ENCODE results near the gene ADAMTSL2.

DNA sequence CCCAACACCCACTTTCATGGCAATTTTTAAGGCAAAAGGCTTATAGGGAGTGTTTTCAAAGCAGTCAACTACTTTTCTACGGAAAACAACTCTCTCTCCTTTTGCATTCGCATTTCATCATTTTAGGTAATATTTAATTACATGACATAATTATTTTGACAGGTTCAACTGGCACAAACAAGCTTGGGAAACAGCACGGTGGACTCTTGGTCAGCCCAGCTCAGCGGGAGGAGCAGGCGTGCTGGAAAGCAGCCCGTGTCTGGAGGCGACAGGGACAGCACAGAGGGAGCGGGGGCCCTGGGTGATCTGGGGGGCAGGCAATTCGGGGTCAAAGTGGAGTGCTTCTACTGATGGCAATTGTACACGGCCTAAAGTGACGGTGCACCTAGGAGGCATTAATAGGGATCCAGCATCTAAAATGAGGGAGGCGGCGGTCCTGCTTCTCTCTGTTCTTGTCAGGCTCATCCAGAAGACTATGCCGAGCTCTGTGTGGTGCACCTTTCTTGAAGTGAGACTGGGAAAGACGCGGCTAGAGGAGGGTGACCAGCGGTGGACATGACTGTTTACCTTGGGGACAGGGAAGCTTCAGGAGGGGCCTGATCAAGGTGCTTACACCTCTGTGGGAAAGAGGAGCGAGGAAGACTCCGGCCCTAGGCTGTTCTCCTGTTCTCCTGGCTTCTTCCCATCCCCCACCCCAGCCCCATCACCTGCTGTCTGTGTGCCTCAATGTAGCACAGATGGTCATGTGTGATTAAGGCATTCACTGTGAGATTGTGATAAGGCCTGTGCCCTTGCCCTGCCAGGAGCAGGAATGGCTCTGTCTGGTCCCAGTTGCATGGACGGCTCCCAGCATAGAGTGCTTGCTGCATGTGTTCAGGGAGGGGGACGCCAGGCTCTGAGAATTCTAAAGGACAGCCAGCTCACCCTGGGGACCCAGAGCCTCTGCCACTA lies 13.1 kb upstream of the ADAMTSL2 start:
- TF ChIP-seq, protein P1, sequence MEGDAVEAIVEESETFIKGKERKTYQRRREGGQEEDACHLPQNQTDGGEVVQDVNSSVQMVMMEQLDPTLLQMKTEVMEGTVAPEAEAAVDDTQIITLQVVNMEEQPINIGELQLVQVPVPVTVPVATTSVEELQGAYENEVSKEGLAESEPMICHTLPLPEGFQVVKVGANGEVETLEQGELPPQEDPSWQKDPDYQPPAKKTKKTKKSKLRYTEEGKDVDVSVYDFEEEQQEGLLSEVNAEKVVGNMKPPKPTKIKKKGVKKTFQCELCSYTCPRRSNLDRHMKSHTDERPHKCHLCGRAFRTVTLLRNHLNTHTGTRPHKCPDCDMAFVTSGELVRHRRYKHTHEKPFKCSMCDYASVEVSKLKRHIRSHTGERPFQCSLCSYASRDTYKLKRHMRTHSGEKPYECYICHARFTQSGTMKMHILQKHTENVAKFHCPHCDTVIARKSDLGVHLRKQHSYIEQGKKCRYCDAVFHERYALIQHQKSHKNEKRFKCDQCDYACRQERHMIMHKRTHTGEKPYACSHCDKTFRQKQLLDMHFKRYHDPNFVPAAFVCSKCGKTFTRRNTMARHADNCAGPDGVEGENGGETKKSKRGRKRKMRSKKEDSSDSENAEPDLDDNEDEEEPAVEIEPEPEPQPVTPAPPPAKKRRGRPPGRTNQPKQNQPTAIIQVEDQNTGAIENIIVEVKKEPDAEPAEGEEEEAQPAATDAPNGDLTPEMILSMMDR (IDR thresholded peaks at IDR 0.05) = no peak
- TF ChIP-seq EP300 (IDR thresholded peaks at IDR 0.05) = no peak
- no peak for TF ChIP-seq POLR2A (IDR thresholded peaks at IDR 0.05)

Measured in tibial nerve (tissue), 4 donors.